Caco-2 (cell line): ENCODE data around the gene RHOT2. TPM values are rescaled to one million over a fixed set of nuclear protein-coding genes. Genes with fewer than 3 reads are reported as not detected.

ENCODE experiments used
- BruUV-seq: library from RNA; stranded (reverse); fragments of 400-500 nt; replicated peaks from 2 replicates; lab custom pipeline; 2021; lab: Mats Ljungman, UMichigan
- CTCF ChIA-PET: fragments of 300-600 bp; sonication (Branson Sonifier 250); formaldehyde crosslinking; loops from one replicate; lab custom pipeline; 2022; ENCODE audit warnings: antibody characterized with exemption; lab: Charles Lee
- POLR2A ChIA-PET: fragments of 300-600 bp; sonication (Branson Sonifier 250); formaldehyde crosslinking; loops from one replicate; lab custom pipeline; 2022; ENCODE audit warnings: antibody characterized with exemption; lab: Charles Lee
- DNase-seq, 2 experiments: peaks; one replicate each; pipeline versions ENCODE4 v3.0.0 to v3.0.0-alpha.2; 2020 to 2022
- H3K27me3 ChIP-seq: replicated peaks from 2 replicates; pipeline ENCODE4 v1.6.0; 2011; ENCODE audit warnings: low read length; ENCODE audit not compliant: control insufficient read depth, insufficient read depth
- H3K36me3 ChIP-seq: 2 replicates; pipeline ENCODE4 v1.5.1; 2011; ENCODE audit warnings: low read length; ENCODE audit not compliant: control insufficient read depth, insufficient read depth
- H3K4me1 ChIP-seq: fragments of 250-450 bp; sonication (Bioruptor Pico); 2 replicates; pipeline ENCODE4 v1.5.1; 2020; ENCODE audit warnings: mild to moderate bottlenecking
- H3K4me3 ChIP-seq: 2 replicates; pipeline ENCODE4 v1.5.1; 2011; ENCODE audit warnings: low read depth, mild to moderate bottlenecking, control low read depth, low read length
- H3K9me3 ChIP-seq: fragments of 250-450 bp; sonication (Bioruptor Pico); 2 replicates; pipeline ENCODE4 v1.5.1; 2020; ENCODE audit warnings: mild to moderate bottlenecking, moderate library complexity
- H3K27ac Mint-ChIP-seq: one replicate; pipeline ENCODE4 v1.8.0; 2022; ENCODE audit warnings: mixed read lengths; ENCODE audit not compliant: unreplicated experiment
- H3K27me3 Mint-ChIP-seq: one replicate; pipeline ENCODE4 v1.8.0; 2022; ENCODE audit warnings: mixed read lengths; ENCODE audit not compliant: insufficient read depth, unreplicated experiment
- H3K36me3 Mint-ChIP-seq: one replicate; pipeline ENCODE4 v1.8.0; 2022; ENCODE audit warnings: mild to moderate bottlenecking, mixed read lengths; ENCODE audit not compliant: insufficient read depth, unreplicated experiment
- H3K4me1 Mint-ChIP-seq: one replicate; pipeline ENCODE4 v1.8.0; 2022; ENCODE audit warnings: low read depth, mixed read lengths; ENCODE audit not compliant: unreplicated experiment
- H3K4me3 Mint-ChIP-seq: one replicate; pipeline ENCODE4 v1.8.0; 2022; ENCODE audit warnings: mild to moderate bottlenecking, moderate library complexity, mixed read lengths; ENCODE audit not compliant: unreplicated experiment
- H3K9me3 Mint-ChIP-seq: one replicate; pipeline ENCODE4 v1.8.0; 2022; ENCODE audit warnings: mixed read lengths; ENCODE audit not compliant: unreplicated experiment
- CTCF ChIP-seq, 2 experiments: fragments of 200-600 bp in 1 of 2; IDR thresholded peaks; 1 replicate in 1 of 2; 2 replicates in 1 of 2; pipeline versions ENCODE4 v1.5.1 to v1.8.0; 2011 to 2022; ENCODE audit warnings: antibody characterized with exemption in 1 of 2, control low read depth in 1 of 2, inconsistent platforms in 1 of 2, low read depth in 1 of 2, low read length in 1 of 2, mild to moderate bottlenecking in 1 of 2, moderate library complexity in 1 of 2; ENCODE audit not compliant: insufficient read depth in 1 of 2, severe bottlenecking in 1 of 2, unreplicated experiment in 1 of 2
- intact Hi-C: fragments of 100-400 bp; cut with micrococcal nuclease; formaldehyde crosslinking; loops from one replicate; pipeline ENCODE4 v1.10.0; 2022; ENCODE audit not compliant: unreplicated experiment
- total RNA-seq: library from RNA; stranded (reverse); gene quantifications from 2 replicates; pipeline ENCODE4 v1.2.3, GENCODE V29; 2022

RHOT2 gene
- total RNA-seq, 1 experiment from 2014 or later: 96.7 TPM

GRCh38 chr16:658679-659571, 9.0 kb upstream of the RHOT2 start:
- DNase-seq: no peak
- H3K36me3 ChIP-seq: no peaks in the 10 kb centered on the region; the same call in 1 of the 2 replicates
- intact Hi-C loops: no loop called here
- H3K27me3 Mint-ChIP-seq: no peaks in the 10 kb centered on the region
- no peaks in the 10 kb centered on the region for H3K4me1 ChIP-seq
- no peak overlapping the region for H3K4me3 ChIP-seq
- H3K4me1 Mint-ChIP-seq: no peaks in the 10 kb centered on the region
- no peaks in the 10 kb centered on the region for H3K27me3 ChIP-seq
- H3K9me3 Mint-ChIP-seq: no peaks in the 10 kb centered on the region
- TF ChIP-seq CTCF (IDR thresholded peaks at IDR 0.05; ENCODE audit: insufficient read depth in 1 of 2, low read depth in 1 of 2, low read length in 1 of 2, severe bottlenecking in 1 of 2, unreplicated experiment in 1 of 2): no peak
- no peaks in the 10 kb centered on the region for H3K9me3 ChIP-seq
- CTCF ChIA-PET: no interaction called here
- BruUV-seq: no TSS peak
- no peaks in the 10 kb centered on the region for H3K36me3 Mint-ChIP-seq
- POLR2A ChIA-PET: no interaction called here
- H3K4me3 Mint-ChIP-seq: no peak overlapping the region
- H3K27ac Mint-ChIP-seq: no peak overlapping the region

GRCh38 chr16:659618-660017, 8.3 kb upstream of the RHOT2 start:
- BruUV-seq: no TSS peak
- no peak overlapping the region for H3K4me3 Mint-ChIP-seq

GRCh38 chr16:660132-660458, 7.8 kb upstream of the RHOT2 start:
- DNase-seq: no peak
- Mint-ChIP-seq H3K4me1 (no peaks in the 10 kb centered on the region), H3K27ac (no peak overlapping the region), H3K4me3 (no peak overlapping the region), H3K9me3 (no peaks in the 10 kb centered on the region), H3K27me3 (no peaks in the 10 kb centered on the region), H3K36me3 (no peaks in the 10 kb centered on the region)
- Histone ChIP-seq H3K4me1 (no peaks in the 10 kb centered on the region), H3K9me3 (no peaks in the 10 kb centered on the region), H3K27me3 (no peaks in the 10 kb centered on the region), H3K4me3 (no peak overlapping the region), H3K36me3 (no peaks in the 10 kb centered on the region; the same call in 1 of the 2 replicates)
- intact Hi-C loops: no loop called here
- ChIA-PET CTCF (no interaction called here), POLR2A (no interaction called here)
- BruUV-seq: no TSS peak
- no peak for TF ChIP-seq CTCF (IDR thresholded peaks at IDR 0.05; ENCODE audit: insufficient read depth in 1 of 2, low read depth in 1 of 2, low read length in 1 of 2, severe bottlenecking in 1 of 2, unreplicated experiment in 1 of 2)

More at GRCh38 chr16:659618-660017, 8.3 kb upstream of the RHOT2 start:
- Mint-ChIP-seq H3K27ac (no peak overlapping the region), H3K9me3 (no peaks in the 10 kb centered on the region), H3K27me3 (no peaks in the 10 kb centered on the region), H3K4me1 (no peaks in the 10 kb centered on the region), H3K36me3 (no peaks in the 10 kb centered on the region)
- ChIA-PET CTCF (no interaction called here), POLR2A (no interaction called here)
- Histone ChIP-seq H3K9me3 (no peaks in the 10 kb centered on the region), H3K36me3 (no peaks in the 10 kb centered on the region; the same call in 1 of the 2 replicates), H3K4me3 (no peak overlapping the region), H3K4me1 (no peaks in the 10 kb centered on the region), H3K27me3 (no peaks in the 10 kb centered on the region)
- intact Hi-C loops: no loop called here
- no peak for DNase-seq
- no peak for TF ChIP-seq CTCF (IDR thresholded peaks at IDR 0.05; ENCODE audit: insufficient read depth in 1 of 2, low read depth in 1 of 2, low read length in 1 of 2, severe bottlenecking in 1 of 2, unreplicated experiment in 1 of 2)
